HK-2 (cell line): Measurements from ENCODE around the gene NAGS.
"Not testable (repeated sequence)": the region's sequence is repeated elsewhere in the genome, so short reads cannot be mapped to it uniquely, and the experiment has no call there.

Experiments used
- DNase-seq: peaks from one replicate; pipeline ENCODE4 v3.0.0-alpha.2; 2018; ENCODE audit not compliant: unreplicated experiment

The NAGS gene

GRCh38 chr17:43983515-43984411 is 20.7 kb upstream of the NAGS start:
- DNase-seq: no peak

- DNase-seq: no peak
These were observed 19.9 kb upstream of the NAGS start for GRCh38 chr17:43984521-43984920.

GRCh38 chr17:43986225-43986981 is 18.0 kb upstream of the NAGS start:
- no peak for DNase-seq

DNA sequence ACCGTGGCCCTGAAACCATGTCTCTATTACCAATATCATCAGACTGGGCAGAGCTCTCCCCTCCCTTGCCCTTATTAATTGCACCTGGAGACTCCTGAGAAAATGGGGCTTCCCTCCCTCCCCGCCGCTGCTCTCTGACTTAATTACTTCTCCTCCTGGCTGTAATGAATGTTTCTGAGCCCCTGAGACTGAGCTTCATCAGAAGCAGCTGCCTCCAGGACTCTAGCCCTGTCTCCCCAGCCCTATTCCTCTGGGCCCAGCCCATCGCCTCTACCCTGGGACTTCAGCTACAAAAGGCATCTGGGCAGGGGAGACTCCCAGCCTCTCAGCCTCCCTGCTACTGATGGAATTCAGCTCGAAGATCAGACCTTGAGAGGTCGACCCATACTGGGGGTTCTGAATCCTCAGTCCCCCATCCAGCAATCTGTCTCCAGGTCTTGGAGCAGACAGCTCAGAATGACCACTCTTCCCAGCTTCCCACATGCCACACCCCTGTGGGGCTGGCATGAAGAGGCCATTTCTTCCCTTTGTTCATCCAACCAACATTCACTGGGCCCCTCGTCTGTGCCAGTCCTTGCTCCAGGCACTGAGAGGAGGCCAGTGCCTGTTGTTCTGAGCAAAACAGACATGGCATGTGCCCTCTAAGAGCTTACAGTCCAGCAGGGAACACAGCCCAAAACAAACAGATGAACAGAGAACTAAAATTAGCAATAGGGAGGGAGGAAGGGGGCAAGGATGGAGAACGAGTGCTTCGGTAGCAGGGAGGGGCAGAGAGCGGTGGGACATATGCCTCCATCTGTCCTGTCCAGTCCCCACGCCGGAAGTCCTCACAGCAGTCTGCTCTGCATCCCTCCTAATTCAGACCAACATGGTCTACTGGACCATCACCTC is 17.0 kb upstream of the NAGS start:
- no peak for DNase-seq

- DNase-seq: no peak
These were observed 16.1 kb upstream of the NAGS start for GRCh38 chr17:43988301-43988700.

GRCh38 chr17:43992641-43993040 is 11.8 kb upstream of the NAGS start:
- no peak for DNase-seq

DNA sequence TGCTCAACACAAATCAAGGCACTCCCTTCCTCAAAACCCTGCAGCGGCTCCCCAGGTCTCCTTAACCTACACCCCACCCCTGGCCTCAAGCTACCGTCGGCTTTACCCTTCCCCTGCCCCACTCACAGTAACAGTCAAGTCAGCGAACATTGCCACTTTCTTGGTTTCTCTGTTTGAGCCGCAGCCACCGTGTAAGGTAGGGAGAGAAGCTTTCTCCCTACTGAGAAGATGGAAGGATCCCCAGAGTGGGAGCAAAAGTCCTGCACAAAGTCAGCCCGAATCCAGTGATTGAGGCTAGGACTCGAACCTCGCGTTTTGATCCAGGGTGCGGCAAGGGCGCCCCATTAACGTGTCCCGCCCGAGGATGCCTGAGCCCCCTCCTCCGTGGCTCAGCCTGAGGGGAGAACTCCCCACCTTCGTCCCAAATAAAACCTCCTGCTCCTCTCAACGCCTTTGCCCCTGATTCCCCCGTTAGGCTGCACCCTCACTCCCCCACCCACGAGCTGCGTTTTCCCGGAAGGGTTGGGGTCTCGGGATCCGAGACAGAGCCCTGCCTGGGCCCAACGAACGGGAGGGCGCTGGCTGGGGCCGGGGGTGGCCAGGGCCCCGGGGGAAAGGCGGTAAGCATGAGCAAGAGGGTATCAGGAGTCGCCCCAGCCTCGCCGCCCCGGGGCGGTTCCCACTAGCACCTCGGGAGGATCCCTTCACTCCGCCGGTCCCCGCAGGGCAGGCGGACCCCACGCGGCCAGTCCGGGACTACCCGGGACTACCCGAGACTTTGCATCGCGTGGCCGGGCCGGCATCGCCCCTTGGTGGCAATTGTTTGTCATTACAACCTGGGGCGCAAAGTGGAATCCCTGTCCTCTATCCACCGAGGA is 9.9 kb upstream of the NAGS start:
- peak; percentile 70 for DNase-seq

GRCh38 chr17:43995150-43995471 is 9.3 kb upstream of the NAGS start:
- DNase-seq: no peak

DNA sequence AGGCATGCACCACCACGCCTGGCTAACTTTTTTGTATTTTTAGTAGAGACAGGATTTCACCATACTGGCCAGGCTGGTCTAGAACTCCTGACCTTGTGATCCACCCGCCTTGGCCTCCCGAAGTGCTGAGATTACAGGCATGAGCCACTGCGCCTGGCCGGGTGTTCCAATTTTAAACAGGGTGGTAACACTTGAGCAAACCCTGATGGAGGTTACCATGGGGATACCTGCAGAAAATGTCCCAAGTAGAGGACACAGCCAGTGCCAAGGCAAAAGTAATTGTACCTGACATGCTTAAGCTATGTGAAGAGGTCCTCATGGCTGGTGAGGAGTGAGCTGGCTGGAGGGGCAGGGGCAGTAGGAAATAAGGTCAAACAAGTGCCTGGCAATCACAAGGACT is 7.2 kb upstream of the NAGS start:
- not testable (repeated sequence) for DNase-seq

- no peak for DNase-seq
These were observed 5.9 kb upstream of the NAGS start for GRCh38 chr17:43998552-43998951.

- no peak for DNase-seq
These were observed 5.4 kb upstream of the NAGS start for GRCh38 chr17:43999024-43999423.

- DNase-seq: no peak
These were observed 4.1 kb upstream of the NAGS start for GRCh38 chr17:44000141-44000860.

- no peak for DNase-seq
These were observed 3.5 kb upstream of the NAGS start for GRCh38 chr17:44000871-44001460.

DNA sequence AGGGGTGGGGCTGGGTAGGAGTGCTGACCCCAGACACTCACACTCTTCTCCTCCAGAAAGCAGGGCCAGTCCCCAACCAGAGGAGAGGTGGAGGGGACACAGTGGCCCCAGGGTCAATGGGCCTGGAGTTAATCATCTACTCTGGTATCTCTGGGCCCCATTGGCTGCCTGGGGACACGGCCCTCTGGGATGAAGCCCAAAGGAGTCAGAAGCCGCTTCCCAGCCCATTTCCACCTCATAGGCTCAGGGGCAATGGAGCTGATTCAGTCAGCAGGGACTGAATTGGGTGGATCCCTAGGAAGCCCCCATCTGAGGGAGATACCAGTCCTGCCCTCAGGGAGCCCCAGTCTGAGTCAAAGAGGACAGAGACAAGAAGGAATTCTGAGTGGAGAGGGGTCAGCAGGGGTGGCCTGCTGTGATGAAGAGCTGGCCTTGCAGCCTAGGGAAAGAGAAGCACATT is 2.9 kb upstream of the NAGS start:
- DNase-seq: no peak

DNA sequence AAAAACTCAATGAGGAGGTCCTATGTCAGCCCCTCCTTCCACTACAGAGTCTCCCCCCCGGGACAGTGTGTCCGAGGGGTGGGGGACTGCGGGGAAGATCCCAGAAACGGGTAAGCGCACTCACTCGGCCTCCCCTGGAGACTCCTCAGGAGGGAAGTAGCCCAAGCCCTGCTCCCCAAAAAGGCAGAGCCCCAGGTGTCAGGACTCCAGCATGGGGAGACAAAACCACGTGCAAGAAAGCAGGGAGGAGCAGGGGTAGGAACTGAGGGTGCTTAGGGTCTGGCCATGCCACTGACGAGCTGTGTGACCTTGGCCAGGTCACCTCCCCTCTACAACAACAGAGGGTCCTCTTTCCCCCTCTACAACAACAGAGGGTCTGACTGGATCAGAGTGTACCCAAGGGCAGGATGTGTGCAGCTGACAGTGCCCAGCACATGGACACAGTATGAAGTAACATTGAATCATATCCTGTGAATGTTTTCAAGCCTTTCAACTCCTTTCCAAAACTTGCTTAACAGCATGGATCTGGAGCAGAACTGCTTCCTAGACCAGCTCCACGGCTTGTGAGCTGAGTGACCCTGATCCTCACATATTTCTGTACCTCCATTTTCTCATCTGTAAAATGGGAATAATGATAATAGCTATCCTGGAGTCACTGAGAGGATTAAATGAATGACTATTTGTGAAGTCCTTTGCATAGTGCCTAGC is 2.1 kb upstream of the NAGS start:
- no peak for DNase-seq

GRCh38 chr17:44004761-44005526 is 522 bp downstream of the NAGS start:
- DNase-seq: peak; percentile 66

GRCh38 chr17:44005527-44006271 is 1.3 kb downstream of the NAGS start:
- DNase-seq: peak; percentile 79

DNA sequence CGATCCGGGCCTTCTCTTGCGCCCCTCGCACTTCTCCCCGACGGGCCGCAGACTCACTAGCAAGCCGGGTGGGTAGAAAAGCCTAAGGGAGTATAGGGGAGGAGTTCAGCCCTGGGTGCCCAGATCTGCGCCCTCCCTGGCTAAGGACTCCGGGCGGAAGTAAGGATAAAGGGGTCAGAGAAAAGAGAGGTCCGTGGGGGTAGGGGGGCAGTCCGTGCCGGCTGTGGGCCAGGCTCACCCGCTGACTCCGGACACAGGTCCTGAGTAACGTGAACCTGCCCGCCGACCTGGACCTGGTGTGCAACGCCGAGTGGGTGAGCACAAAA is 1.8 kb downstream of the NAGS start:
- DNase-seq: no peak
